ENCODE measurements around the gene MYO1B. TPM values are rescaled to one million over a fixed set of nuclear protein-coding genes. Genes with fewer than 3 reads are reported as not detected.
A peak's percentile ranks its signal among the peaks of the same experiment; 100 is the strongest.

MYO1B gene
- total and polyA plus RNA-seq, 2 experiments from 2014 or later = 126 to 197 TPM

DNA sequence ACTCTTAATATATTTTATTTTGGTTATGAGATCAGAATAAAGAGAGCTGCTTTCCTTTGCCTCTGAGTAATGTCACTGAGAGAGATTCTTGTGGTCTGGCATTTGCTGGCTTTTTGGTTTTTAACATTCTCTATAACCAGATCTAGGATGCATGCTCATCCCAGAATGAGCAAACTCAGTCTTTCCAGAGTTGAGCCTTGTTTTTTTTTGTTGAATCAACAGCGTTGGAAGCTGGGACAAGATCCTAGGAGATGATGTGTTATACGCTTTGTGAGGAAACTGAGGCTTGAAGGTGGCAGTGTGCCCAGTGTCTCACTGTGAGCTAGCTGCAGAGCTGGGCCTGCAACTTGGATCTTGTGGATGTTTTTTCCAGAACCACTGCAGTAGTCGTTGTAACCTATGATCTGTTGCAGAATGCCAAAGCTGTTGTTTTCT, 19.5 kb downstream of the MYO1B start:
- H3K36me3 ChIP-seq (ENCODE audit: low read depth) = no peaks in the 10 kb centered on the region
- H3K9me2 ChIP-seq (ENCODE audit: insufficient read depth) = no peaks in the 10 kb centered on the region
- peaks cover 88% of the 10 kb centered on the region for H3K79me2 ChIP-seq (ENCODE audit: insufficient read depth)
- peak overlapping the region; percentile 42 for H3K9ac ChIP-seq
- 2 to 4% methylated on average over 3 of the region's 3 CpGs for WGBS, 2 experiments (ENCODE audit: low coverage in 1 of 2, low lambda C conversion rate in 2 of 2, missing lambda C conversion rate in 2 of 2)
- no peaks in the 10 kb centered on the region for H3K9me3 ChIP-seq (ENCODE audit: low read depth)
- peak overlapping the region; percentile 45 for H3K4me3 ChIP-seq
- DNase-seq = peak; percentile 96
- H3K27me3 ChIP-seq (replicated peaks; ENCODE audit: insufficient read depth) = no peaks in the 10 kb centered on the region
- peaks cover 54% of the 10 kb centered on the region for H3F3A ChIP-seq (ENCODE audit: insufficient read depth)
- in situ Hi-C loops (cut with MboI) = no loop called here
- TF ChIP-seq EZH2 (IDR thresholded peaks at IDR 0.05; ENCODE audit: insufficient read depth, poor library complexity, severe bottlenecking) (no peak), EZH2phosphoT487 (IDR thresholded peaks at IDR 0.05; ENCODE audit: insufficient read depth, low read depth) (no peak)
- peak overlapping the region; percentile 80 for H3K4me2 ChIP-seq (ENCODE audit: unreplicated experiment)
- H2AFZ ChIP-seq = no peak overlapping the region
- H4K20me1 ChIP-seq (ENCODE audit: insufficient read depth) = no peaks in the 10 kb centered on the region
- peak overlapping the region; percentile 84 for H3K27ac ChIP-seq
- H3K4me1 ChIP-seq (ENCODE audit: insufficient read depth) = peaks cover 51% of the 10 kb centered on the region

DNA sequence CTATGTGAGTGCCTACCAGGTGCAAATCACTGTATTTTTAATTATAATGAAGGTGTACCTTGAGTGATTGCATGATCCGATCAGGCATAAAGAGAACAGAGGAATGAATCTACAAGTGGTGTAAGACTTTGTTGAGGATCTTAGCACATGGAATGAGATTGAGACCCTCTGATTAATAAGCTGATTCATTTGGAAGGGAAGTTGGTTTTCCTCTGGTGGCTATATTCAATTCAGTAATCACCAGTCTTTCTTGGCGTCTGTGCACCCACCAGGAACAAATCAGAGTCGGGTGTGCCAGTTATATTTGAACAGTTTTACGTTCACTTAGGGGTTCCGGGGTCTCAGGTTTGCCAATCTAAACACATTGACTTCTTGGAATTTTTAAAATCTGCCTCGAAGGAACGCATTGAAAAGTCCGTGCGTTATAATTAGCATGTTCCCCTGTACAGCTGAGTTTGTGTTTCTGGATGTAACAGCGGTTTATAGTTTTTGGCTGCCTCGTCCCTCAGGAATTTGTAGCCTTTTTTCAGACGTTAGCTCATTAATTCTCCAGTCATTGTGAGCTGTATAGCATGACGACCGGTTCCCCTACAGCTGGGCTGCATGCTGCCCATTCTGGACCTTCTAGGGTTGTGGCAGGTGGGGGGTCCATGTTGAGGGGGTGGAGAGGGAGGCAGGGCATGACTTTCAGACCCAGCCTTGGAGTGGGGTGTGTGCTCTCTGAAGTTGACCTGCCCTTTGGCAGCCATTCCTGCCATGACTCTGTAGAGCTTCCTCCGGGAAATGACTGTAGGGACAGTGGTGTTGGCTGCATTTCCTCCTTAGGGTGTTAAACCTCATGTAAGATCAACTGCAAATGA, 20.3 kb downstream of the MYO1B start:
- Histone ChIP-seq H3K9me3 (ENCODE audit: low read depth) (no peaks in the 10 kb centered on the region), H3K36me3 (ENCODE audit: low read depth) (no peaks in the 10 kb centered on the region), H3K9me2 (ENCODE audit: insufficient read depth) (no peaks in the 10 kb centered on the region), H3F3A (ENCODE audit: insufficient read depth) (peaks cover 54% of the 10 kb centered on the region), H4K20me1 (ENCODE audit: insufficient read depth) (no peaks in the 10 kb centered on the region), H3K9ac (peak overlapping the region; percentile 42), H3K4me3 (peak overlapping the region; percentile 45), H3K79me2 (ENCODE audit: insufficient read depth) (peaks cover 88% of the 10 kb centered on the region), H3K27me3 (replicated peaks; ENCODE audit: insufficient read depth) (no peaks in the 10 kb centered on the region), H3K4me1 (ENCODE audit: insufficient read depth) (peaks cover 57% of the 10 kb centered on the region), H3K27ac (peak overlapping the region; percentile 84), H2AFZ (no peak overlapping the region), H3K4me2 (ENCODE audit: unreplicated experiment) (peak overlapping the region; percentile 64)
- WGBS, 2 experiments (ENCODE audit: low coverage in 1 of 2, low lambda C conversion rate in 2 of 2, missing lambda C conversion rate in 2 of 2) = 2 to 3% methylated on average over 15 of the region's 15 CpGs
- in situ Hi-C loops (cut with MboI) = no loop called here
- peak; percentile 86 for DNase-seq
- no peak for TF ChIP-seq EZH2 (IDR thresholded peaks at IDR 0.05; ENCODE audit: insufficient read depth, poor library complexity, severe bottlenecking)
- no peak for TF ChIP-seq EZH2phosphoT487 (IDR thresholded peaks at IDR 0.05; ENCODE audit: insufficient read depth, low read depth)

DNA sequence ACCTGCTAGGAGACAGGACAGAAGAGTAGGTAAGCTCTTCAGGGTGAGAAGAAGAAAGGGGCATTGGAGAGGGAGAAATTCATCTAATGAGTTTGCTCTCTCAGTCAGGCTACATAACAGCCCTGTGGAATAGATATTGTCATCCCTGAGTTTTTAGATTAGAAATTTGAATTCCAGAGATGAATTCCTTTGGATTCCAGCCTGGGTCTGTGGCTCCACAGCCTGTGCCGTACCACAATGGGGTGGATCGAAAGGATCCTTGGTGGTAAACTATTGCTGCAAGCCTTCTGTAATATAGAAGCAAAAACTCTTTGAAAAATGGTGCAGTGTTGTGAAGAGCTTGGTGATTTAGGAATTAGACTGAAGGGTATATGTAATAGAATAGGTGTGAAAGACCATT, 21.0 kb downstream of the MYO1B start:
- Histone ChIP-seq H3K4me1 (ENCODE audit: insufficient read depth) (peaks cover 63% of the 10 kb centered on the region), H3K9me3 (ENCODE audit: low read depth) (no peaks in the 10 kb centered on the region), H3K36me3 (ENCODE audit: low read depth) (no peaks in the 10 kb centered on the region), H3K9me2 (ENCODE audit: insufficient read depth) (no peaks in the 10 kb centered on the region), H3F3A (ENCODE audit: insufficient read depth) (peaks cover 54% of the 10 kb centered on the region), H3K9ac (peak overlapping the region; percentile 42), H3K79me2 (ENCODE audit: insufficient read depth) (peaks cover 88% of the 10 kb centered on the region), H2AFZ (no peak overlapping the region), H4K20me1 (ENCODE audit: insufficient read depth) (no peaks in the 10 kb centered on the region; the same call in 1 of the 2 replicates), H3K4me2 (ENCODE audit: unreplicated experiment) (peak overlapping the region; percentile 64), H3K4me3 (peak overlapping the region; percentile 45), H3K27me3 (replicated peaks; ENCODE audit: insufficient read depth) (no peaks in the 10 kb centered on the region), H3K27ac (peak overlapping the region; percentile 84)
- in situ Hi-C loops (cut with MboI) = no loop called here
- WGBS, 2 experiments (ENCODE audit: low coverage in 1 of 2, low lambda C conversion rate in 2 of 2, missing lambda C conversion rate in 2 of 2) = 33 to 35% methylated on average over 2 of the region's 2 CpGs
- TF ChIP-seq EZH2phosphoT487 (IDR thresholded peaks at IDR 0.05; ENCODE audit: insufficient read depth, low read depth) = no peak
- TF ChIP-seq EZH2 (IDR thresholded peaks at IDR 0.05; ENCODE audit: insufficient read depth, poor library complexity, severe bottlenecking) = no peak
- DNase-seq = peak; percentile 54

DNA sequence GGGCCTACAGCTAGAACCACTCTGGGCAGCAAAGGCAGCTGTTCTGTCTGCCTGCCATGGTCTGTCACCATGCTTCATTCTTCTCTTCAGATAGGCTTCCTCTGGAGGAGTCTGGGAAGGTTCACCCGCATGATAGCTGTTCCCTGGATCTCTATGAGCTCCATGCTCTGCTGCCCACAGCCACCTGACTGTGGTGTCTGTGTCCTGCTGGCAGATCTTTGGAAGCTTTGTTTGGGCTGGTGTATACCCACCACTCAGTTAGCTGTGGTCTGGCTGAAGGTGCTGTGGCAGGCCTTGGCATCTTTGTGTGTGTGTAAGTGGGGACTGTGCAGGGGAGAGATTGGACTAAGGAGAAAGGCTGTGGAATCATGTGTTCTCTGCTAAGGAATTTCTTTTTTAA, 23.4 kb downstream of the MYO1B start:
- DNase-seq = no peak
- Histone ChIP-seq H3K4me2 (ENCODE audit: unreplicated experiment) (no peak overlapping the region), H3K9me2 (ENCODE audit: insufficient read depth) (no peaks in the 10 kb centered on the region), H2AFZ (no peak overlapping the region), H3K79me2 (ENCODE audit: insufficient read depth) (peaks cover 88% of the 10 kb centered on the region), H3K9ac (no peak overlapping the region), H3F3A (ENCODE audit: insufficient read depth) (peaks cover 47% of the 10 kb centered on the region), H3K9me3 (ENCODE audit: low read depth) (no peaks in the 10 kb centered on the region), H3K27ac (no peak overlapping the region), H3K4me3 (no peak overlapping the region), H3K36me3 (ENCODE audit: low read depth) (no peaks in the 10 kb centered on the region), H3K4me1 (ENCODE audit: insufficient read depth) (peaks cover 61% of the 10 kb centered on the region), H4K20me1 (ENCODE audit: insufficient read depth) (peaks cover 4% of the 10 kb centered on the region; the same call in 1 of the 2 replicates), H3K27me3 (replicated peaks; ENCODE audit: insufficient read depth) (no peaks in the 10 kb centered on the region)
- in situ Hi-C loops (cut with MboI) = no loop called here
- 93 to 100% methylated on average over 1 of the region's 1 CpG for WGBS, 2 experiments (ENCODE audit: low coverage in 1 of 2, low lambda C conversion rate in 2 of 2, missing lambda C conversion rate in 2 of 2)
- TF ChIP-seq EZH2 (IDR thresholded peaks at IDR 0.05; ENCODE audit: insufficient read depth, poor library complexity, severe bottlenecking) = no peak
- no peak for TF ChIP-seq EZH2phosphoT487 (IDR thresholded peaks at IDR 0.05; ENCODE audit: insufficient read depth, low read depth)

All from GM23248 (cell line).